Hematopoietic multipotent progenitor cell treated with erythropoietin and hydrocortisone succinate and interleukin-3 and kit ligand, for 8 days (in vitro differentiated cells): ENCODE data around the gene KRT23.

Experiments
- DNase-seq: peaks from one replicate; pipeline ENCODE4 v3.0.0-alpha.2; 2015

The KRT23 gene

GRCh38 chr17:40937384-40937819 lies at the start of gene KRT23:
Gene KRT23 (minus strand): TSS chr17:40937646. CDS start chr17:40936603, 1,043 bp downstream.
- no peak for DNase-seq

- DNase-seq = no peak
Observed at GRCh38 chr17:40986920-40987319, 49.5 kb upstream of the KRT23 start.

- DNase-seq = no peak
Observed at GRCh38 chr17:40984226-40984625, 46.8 kb upstream of the KRT23 start, which contains the start of gene KRT40. Gene KRT40 (minus strand): TSS chr17:40984326. CDS start chr17:40984273, 53 bp downstream.

GRCh38 chr17:40981115-40981514 lies 43.7 kb upstream of the KRT23 start:
- DNase-seq = no peak

GRCh38 chr17:40980596-40980995 lies 43.1 kb upstream of the KRT23 start:
- no peak for DNase-seq

- DNase-seq = no peak
Observed at GRCh38 chr17:40980117-40980516, 42.7 kb upstream of the KRT23 start.

- DNase-seq = no peak
Observed at GRCh38 chr17:40978575-40979151, 41.2 kb upstream of the KRT23 start.

GRCh38 chr17:40975516-40975915 lies 38.1 kb upstream of the KRT23 start:
- DNase-seq = no peak

- DNase-seq = no peak
Observed at GRCh38 chr17:40974366-40974765, 36.9 kb upstream of the KRT23 start.

GRCh38 chr17:40967582-40967981 lies 30.1 kb upstream of the KRT23 start:
- no peak for DNase-seq

- no peak for DNase-seq
Observed at GRCh38 chr17:40966848-40967247, 29.4 kb upstream of the KRT23 start, which contains the start of gene KRT39. Gene KRT39 (minus strand): TSS chr17:40966948. CDS start chr17:40966856, 92 bp downstream.

GRCh38 chr17:40963838-40964237 lies 26.4 kb upstream of the KRT23 start:
- DNase-seq = peak; percentile 29

- DNase-seq = no peak
Observed at GRCh38 chr17:40962059-40962561, 24.7 kb upstream of the KRT23 start.

- DNase-seq = no peak
Observed at GRCh38 chr17:40961591-40961990, 24.1 kb upstream of the KRT23 start.

GRCh38 chr17:40960144-40960543 lies 22.7 kb upstream of the KRT23 start:
- no peak for DNase-seq

- no peak for DNase-seq
Observed at GRCh38 chr17:40958086-40958953, 20.9 kb upstream of the KRT23 start.

- DNase-seq = no peak
Observed at GRCh38 chr17:40956401-40957254, 19.2 kb upstream of the KRT23 start.

- DNase-seq = no peak
Observed at GRCh38 chr17:40953881-40954280, 16.4 kb upstream of the KRT23 start.

- DNase-seq = no peak
Observed at GRCh38 chr17:40952661-40953060, 15.2 kb upstream of the KRT23 start.

- no peak for DNase-seq
Observed at GRCh38 chr17:40952154-40952553, 14.7 kb upstream of the KRT23 start.

GRCh38 chr17:40951011-40951622 lies 13.7 kb upstream of the KRT23 start:
- DNase-seq = no peak

GRCh38 chr17:40950176-40950575 lies 12.7 kb upstream of the KRT23 start:
- DNase-seq = no peak

GRCh38 chr17:40949418-40949817 lies 12.0 kb upstream of the KRT23 start:
- no peak for DNase-seq
